ENCODE measurements around the gene LRRC47.
"Not testable (repeated sequence)": the region's sequence is repeated elsewhere in the genome, so short reads cannot be mapped to it uniquely, and the experiment has no call there.

The LRRC47 gene

DNA sequence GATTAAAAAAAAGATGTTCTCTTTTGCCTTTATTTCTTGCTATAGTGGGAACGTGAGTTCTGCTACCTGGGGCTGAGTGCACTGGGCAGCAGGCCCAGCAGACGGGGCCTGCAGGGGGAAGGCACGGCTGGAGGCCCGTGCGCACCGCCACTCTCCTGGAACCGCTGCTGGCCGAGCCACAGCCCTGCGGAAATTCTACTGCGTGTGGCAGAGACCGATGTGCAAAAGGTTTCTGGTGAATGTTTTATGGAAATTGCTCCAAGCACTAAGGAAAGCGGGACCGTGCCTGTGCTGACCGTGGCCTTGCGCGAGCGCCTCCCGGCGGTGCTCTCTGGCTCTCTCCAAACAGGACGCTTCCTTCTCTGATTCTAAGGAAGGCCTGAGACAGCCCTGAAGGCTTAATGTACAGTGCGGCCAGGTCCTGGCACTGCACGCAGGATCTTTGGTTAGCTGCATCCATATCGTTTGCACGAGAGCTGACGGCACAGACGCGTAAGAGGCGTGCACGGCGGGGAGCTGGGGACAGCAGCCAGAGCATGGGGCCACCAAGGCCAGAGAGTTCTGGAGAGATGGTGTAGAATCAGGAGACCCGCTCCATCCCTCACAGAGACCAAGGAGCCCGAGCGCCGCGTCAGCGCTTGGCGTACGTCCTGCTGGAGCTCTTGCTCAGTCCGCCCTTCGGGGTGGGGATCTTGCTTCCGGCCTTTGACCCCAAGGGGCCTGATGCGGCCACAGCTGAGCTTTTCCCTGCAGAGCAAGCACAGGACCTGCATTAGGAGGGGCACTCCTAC lies 18.7 kb upstream of the LRRC47 start:
- DNase-seq (ENCODE audit: low spot score): no peak

DNA sequence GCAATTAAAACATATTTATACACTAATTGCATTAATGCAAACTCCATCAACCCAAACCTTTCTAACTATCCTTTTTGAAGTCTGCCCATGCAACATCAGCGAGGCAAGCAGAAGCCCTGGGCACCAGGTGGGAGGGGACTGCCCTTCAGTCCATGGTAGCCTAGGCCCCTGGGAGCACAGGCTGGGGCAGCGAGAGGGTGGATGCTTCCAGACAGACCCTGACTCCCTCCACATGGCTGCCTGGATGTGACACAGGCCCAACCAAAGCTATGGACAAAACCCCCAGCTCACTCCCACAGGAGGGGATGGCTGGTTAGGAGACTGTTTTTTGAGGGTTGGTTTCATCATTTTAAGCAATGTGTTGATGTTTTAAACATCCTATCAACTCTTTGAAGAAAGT lies 17.8 kb upstream of the LRRC47 start:
- no peak for DNase-seq (ENCODE audit: low spot score)

GRCh38 chr1:3811595-3811911 lies 15.3 kb upstream of the LRRC47 start:
- no peak for DNase-seq (ENCODE audit: low spot score)

- not testable (repeated sequence) for DNase-seq (ENCODE audit: low spot score)
These were observed 14.0 kb upstream of the LRRC47 start for GRCh38 chr1:3810149-3810761.

DNA sequence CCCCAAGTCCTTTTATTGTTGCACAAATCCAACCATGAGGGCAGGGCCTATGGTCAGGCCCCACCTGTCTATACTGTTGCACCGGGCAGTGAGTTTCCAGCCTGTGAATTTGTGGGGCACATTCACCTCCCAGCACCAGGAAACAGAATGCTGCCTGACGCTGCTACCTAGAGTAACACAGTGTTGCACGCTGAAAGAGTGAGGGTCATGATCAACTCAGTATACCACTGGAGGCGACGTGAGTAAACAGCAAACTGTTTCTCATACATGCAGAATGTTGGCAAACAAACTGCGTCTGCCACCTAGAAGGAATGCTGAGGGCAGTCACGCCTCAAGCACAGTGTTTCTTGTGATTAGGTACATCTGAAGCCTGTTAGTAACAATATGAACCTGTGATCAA lies 13.4 kb upstream of the LRRC47 start:
- DNase-seq (ENCODE audit: low spot score): no peak

- no peak for DNase-seq (ENCODE audit: low spot score)
These were observed 11.5 kb upstream of the LRRC47 start for GRCh38 chr1:3807769-3808168.

DNA sequence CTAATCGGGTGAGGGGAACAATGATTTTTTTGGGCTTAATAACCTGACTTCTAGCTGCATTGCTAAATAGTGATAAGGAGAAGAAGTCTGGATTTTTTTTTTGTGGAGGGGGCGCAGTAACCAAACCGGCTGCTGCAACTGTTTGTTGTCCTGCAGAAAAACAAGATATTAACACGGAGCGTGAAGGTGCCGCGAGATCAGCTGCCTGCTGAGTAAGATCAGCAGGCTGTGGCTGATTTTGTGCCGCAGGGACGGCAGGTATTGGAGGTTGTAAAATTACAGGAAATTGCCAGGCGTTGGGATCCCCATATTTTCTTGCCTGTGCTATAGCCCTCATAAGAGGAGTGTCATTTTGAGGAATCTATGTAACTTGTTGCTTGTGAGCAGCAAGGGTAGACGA lies 8.7 kb upstream of the LRRC47 start:
- no peak for DNase-seq (ENCODE audit: low spot score)

DNA sequence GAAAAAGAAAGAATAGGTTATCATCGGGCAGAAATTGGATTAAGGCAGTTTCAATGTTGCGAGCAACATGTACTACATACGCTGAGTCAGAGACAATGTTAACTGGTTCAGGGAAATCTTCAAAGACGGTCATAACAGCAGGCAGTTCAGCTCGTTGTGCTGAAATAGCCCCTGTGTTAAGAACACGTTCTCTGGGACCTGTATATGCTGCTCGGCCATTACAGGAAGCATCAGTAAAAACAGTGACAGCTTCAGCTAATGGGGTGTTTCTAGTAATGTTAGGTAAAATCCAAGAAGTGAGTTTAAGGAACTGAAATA lies 8.3 kb upstream of the LRRC47 start:
- not testable (repeated sequence) for DNase-seq (ENCODE audit: low spot score)

DNA sequence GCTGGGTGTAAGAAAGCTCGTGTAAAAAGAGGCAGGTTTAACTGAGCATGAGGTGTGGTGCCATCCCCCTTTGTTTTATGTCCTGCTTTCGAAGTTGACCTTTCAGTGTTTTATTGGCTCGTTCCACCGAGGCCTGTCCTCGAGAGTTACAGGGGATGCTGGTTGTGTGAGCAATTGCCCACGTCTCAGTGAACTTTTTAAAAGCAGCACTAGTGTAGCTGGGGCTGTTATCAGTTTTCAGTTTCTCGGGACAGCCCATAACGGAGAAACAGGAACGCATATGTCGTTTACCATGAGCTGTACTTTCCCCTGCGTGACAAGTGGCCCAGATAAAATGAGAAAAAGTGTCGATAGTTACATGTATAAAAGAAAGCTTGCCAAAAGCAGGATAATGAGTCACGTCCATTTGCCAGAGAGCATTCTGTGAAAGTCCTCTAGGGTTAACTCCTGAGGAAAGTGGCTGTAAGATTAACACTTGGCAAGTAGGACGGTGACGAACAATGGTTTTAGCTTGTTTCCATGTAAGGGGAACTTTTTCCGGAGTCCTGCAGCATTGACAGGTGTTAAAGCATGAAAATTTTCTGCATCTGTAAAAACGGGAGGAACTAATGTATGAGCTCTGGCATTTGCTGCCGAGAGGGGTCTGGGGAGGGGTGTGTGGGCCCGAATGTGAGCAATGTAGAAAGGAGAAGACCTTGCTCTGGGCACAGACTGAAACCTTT lies 7.8 kb upstream of the LRRC47 start:
- DNase-seq (ENCODE audit: low spot score): peak; percentile 5

DNA sequence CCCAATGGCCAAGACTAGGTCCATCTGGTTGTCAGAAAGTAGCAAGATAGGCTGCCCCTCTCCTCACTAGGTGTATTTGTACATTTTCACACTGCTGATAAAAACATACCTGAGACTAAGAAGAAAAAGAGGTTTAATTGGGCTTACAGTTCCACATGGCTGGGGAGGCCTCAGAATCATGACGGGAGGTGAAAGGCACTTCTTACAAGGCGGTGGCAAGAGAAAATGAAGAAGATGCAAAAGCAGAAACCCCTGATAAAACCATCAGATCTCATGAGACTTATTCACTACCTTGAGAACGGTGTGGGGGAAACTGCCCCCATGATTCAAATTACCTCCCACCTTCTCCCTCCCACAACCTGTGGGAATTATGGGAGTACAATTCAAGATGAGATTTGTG lies 4.5 kb upstream of the LRRC47 start:
- not testable (repeated sequence) for DNase-seq (ENCODE audit: low spot score)

DNA sequence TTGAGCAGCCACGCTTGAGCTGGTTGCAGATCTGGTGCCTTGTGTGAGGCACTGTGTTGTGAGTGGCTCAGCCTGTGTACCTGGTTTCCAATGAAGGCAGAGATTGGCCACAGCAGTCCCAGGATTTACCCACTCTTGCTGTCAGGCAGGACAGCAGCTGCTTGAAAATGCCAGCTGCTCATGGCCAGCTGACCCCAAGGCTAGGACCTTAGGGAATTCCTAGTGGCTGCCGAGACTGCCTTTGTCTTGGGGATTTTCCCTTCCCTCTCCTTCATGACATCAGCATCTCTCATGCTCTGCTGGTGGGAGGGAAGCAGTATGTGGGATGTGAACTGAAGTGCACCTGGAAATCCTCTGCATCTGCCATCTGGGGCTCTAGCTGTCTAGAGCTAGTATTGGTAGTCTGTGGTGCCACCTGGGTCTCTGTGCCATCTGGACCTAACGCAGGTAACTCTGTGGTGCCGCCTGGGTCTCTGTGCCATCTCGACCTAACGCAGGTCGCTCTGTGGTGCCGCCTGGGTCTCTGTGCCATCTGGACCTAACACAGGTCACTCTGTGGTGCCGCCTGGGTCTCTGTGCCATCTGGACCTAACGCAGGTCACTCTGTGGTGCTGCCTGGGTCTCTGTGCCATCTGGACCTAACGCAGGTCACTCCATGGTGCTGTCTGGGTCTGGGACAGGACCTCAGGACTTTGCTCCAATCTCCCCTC lies 3.8 kb upstream of the LRRC47 start:
- DNase-seq (ENCODE audit: low spot score): no peak

GRCh38 chr1:3795453-3796214 lies 664 bp downstream of the LRRC47 start:
- no peak for DNase-seq (ENCODE audit: low spot score)

DNA sequence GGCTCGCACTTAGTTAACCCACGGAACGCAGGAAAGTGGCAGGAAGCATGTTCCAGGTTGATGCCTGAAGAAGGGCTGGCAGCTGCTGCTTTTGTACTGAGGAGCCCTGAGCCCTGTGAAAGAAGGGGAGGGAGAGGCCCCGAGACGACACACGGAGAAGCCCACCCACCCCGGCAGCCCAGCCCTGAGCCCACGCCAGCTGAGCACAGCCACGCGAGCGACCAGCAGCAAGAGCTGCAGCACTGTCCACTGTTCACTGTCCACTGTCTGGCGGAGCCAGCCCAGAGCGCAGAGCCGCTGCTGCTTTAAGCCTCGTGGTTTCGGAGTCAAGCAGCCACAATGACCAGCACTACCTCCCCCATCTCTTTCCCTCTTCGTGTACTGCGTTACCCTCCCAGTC lies 5.3 kb downstream of the LRRC47 start:
- no peak for DNase-seq (ENCODE audit: low spot score)

DNA sequence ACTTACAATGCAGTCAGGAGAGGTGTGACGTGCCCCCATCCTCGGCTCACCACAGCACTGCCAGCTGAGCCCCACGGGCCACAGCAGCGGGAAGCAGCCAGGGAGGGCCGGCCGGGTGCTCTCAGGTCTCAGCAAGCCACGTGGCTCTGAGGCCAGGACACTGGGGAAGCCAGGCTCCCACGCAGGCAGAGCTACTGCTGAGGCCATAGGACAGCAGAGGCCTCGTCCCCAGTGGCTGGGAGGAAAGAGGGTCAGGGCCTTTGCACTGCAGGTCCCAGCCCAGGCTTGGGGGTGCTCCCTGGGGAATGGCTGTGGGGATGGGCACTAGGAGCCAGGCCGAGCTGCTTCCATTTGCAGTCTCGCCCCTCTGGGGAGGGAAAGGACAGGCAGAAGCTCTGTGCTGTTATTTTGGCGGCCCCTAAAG lies 5.8 kb downstream of the LRRC47 start:
- DNase-seq (ENCODE audit: low spot score): no peak

GRCh38 chr1:3789421-3790300 lies 6.6 kb downstream of the LRRC47 start:
- DNase-seq (ENCODE audit: low spot score): no peak

DNA sequence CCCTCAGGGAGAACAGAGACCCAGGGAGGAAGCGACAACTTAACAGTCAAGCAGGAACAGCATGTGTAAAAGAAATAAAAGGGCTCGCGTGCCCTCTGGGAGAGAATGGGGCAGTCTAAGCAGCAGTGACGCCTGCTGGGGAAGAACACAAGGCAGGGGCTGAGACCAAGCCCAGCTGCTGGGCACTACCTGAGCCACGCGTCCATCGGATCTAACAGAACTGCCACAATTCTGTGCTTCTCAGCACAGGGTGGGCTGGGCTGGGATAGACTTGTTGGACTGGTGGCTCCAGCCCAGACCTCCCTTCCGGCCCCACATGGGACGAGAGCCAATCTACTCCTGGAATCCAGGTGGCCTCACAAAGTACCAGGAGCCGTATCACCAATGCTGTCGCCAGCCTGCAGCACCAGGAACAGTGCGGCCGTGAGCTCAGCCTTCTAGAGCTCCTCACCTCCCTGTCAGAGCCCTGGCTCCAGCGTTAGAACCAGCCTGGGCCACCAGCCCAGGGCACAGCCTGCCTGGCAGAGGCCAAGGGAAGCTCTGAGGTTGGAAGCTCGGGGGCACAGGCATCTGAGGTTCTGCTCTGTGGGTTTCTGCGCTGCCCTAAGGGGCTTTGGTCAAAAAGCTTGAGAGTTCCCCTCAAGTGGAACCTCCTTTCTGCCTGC lies 7.4 kb downstream of the LRRC47 start:
- no peak for DNase-seq (ENCODE audit: low spot score)

- DNase-seq (ENCODE audit: low spot score): no peak
These were observed 8.3 kb downstream of the LRRC47 start for GRCh38 chr1:3787745-3788605.

DNA sequence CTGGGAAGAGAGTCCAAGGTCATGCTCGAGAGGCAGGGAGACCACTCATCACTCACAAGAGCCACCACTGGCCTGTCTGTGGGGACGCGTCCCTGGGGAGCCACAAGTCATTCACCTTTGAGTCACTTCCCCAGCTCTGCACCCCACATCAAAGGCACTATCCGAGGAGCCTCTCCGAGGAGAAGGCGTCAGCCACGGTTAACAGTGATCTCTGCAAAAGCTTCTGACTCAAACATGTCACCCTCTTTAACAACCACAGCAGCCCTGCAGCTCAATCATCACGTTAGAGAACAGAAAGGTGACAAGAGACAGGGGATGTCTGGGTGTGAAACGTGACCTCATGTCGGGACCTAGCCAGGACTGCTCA lies 9.0 kb downstream of the LRRC47 start:
- no peak for DNase-seq (ENCODE audit: low spot score)

DNA sequence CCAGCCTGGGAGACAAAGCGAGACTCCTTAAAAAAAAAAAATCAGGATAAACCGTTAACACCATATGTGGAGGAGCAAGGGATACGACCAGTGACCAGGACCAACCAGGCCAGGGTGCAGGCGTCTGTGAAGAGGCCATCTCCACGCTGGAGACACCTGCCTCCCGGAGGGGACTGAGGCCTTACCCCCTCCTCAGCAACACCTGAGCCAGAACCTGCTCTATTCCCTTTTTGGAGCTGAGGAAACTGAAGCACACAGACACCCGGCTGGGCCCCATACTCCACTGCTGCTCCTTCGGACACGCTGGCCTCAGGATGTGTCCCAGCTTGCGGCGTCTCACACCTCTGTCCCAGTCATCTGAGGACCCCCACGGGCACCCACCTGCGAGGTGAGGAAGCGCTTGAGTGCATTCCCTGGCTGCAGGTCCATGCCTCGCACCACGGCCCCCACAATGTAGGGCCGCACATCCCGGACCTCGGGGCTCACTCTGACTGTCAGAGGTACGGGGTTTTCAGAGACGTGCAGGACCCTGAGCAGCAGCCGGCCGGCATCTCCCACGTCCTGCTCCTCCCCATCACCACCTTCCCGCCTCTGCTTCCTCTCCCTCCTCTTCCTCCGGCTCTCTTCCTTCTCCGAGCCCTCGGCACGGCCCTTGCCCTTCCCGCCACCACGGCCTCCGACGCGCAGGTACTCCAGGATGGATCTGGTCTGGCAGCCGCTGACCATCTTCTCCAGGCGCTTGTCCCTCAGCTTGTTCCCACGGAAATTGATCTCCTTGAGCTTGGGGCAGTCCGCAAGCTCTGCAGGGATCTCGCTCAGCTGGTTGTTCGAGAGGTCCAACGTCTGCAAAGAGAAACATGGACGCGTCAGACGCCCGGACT lies 9.6 kb downstream of the LRRC47 start:
- no peak for DNase-seq (ENCODE audit: low spot score)

Measured in hematopoietic multipotent progenitor cell treated with erythropoietin and hydrocortisone succinate and interleukin-3 and kit ligand, for 17 days (in vitro differentiated cells).